Neural cell (in vitro differentiated cells): ENCODE results near the gene DSCAML1. TPM values are rescaled to one million over a fixed set of nuclear protein-coding genes. Genes with fewer than 3 reads are reported as not detected.

Source experiments
- H2AFZ ChIP-seq: fragments of 200-600, 300-800 bp; sonication (generic), shearing (Covaris generic); 2 replicates; pipeline ENCODE4 v1.6.0; 2014; ENCODE audit warnings: low read depth, mild to moderate bottlenecking, antibody characterized with exemption, low read length, moderate library complexity
- H3F3A ChIP-seq: fragments of 200-600 bp; shearing (Covaris generic); 2 replicates; pipeline ENCODE4 v1.6.1; 2016; ENCODE audit warnings: mild to moderate bottlenecking, moderate library complexity, mixed read lengths, antibody characterized with exemption, low read length; ENCODE audit not compliant: insufficient read depth, poor library complexity, severe bottlenecking
- H3K27ac ChIP-seq: fragments of 200-600, 300-800 bp; sonication (generic), shearing (Covaris generic); 2 replicates; pipeline ENCODE4 v1.5.1; 2014; ENCODE audit warnings: mild to moderate bottlenecking, low read length, moderate library complexity
- H3K27me3 ChIP-seq: fragments of 300-800, 200-600 bp; sonication (generic), shearing (Covaris generic); 2 replicates; pipeline ENCODE4 v1.6.0; 2014; ENCODE audit warnings: mild to moderate bottlenecking, low read depth, low read length, moderate library complexity; ENCODE audit not compliant: insufficient read depth
- H3K36me3 ChIP-seq: fragments of 300-800, 200-600 bp; sonication (generic), shearing (Covaris generic); 2 replicates; pipeline ENCODE4 v1.5.1; 2014; ENCODE audit warnings: mild to moderate bottlenecking, antibody characterized with exemption, low read length, moderate library complexity; ENCODE audit not compliant: insufficient read depth
- H3K4me2 ChIP-seq: fragments of 300-800, 200-600 bp; sonication (generic), shearing (Covaris generic); 2 replicates; pipeline ENCODE4 v1.6.0; 2014; ENCODE audit warnings: mild to moderate bottlenecking, low read length
- H3K4me3 ChIP-seq: fragments of 300-800, 200-600 bp; sonication (generic), shearing (Covaris generic); 2 replicates; pipeline ENCODE4 v1.5.1; 2014; ENCODE audit warnings: mild to moderate bottlenecking, low read length, moderate library complexity
- H3K79me2 ChIP-seq: fragments of 200-600 bp; shearing (Covaris generic); replicated peaks from 2 replicates; pipeline ENCODE4 v1.6.0; 2014; ENCODE audit warnings: mild to moderate bottlenecking, low read length, moderate library complexity; ENCODE audit not compliant: insufficient read depth
- H3K9ac ChIP-seq: fragments of 300-800, 200-600 bp; sonication (generic), shearing (Covaris generic); 2 replicates; pipeline ENCODE4 v1.6.1; 2016; ENCODE audit warnings: mild to moderate bottlenecking, low read length, mixed read lengths
- H3K9me2 ChIP-seq: fragments of 200-600 bp; shearing (Covaris generic); 2 replicates; pipeline ENCODE4 v1.6.1; 2016; ENCODE audit warnings: mild to moderate bottlenecking, low read length, mixed read lengths; ENCODE audit not compliant: insufficient read depth
- H3K9me3 ChIP-seq: fragments of 200-600, 300-800 bp; sonication (generic), shearing (Covaris generic); 2 replicates; pipeline ENCODE4 v1.6.1; 2016; ENCODE audit warnings: mild to moderate bottlenecking, mixed run types, low read length, moderate library complexity, mixed read lengths
- H4K20me1 ChIP-seq: fragments of 200-600 bp; shearing (Covaris generic); 2 replicates; pipeline ENCODE4 v1.6.1; 2016; ENCODE audit warnings: mild to moderate bottlenecking, mixed run types; ENCODE audit not compliant: insufficient read depth
- EP300 ChIP-seq: fragments of 450-650 bp; conservative IDR thresholded peaks from 2 replicates; pipeline ENCODE4 v1.6.1; 2014; ENCODE audit warnings: antibody characterized with exemption, mild to moderate bottlenecking, moderate library complexity; ENCODE audit not compliant: poor library complexity, severe bottlenecking
- EZH2 ChIP-seq: fragments of 200-600, 300-800 bp; shearing (Covaris generic), sonication (generic); IDR thresholded peaks from 2 replicates; pipeline ENCODE4 v1.6.1; 2014; ENCODE audit warnings: antibody characterized with exemption, low read length, borderline replicate concordance, mild to moderate bottlenecking; ENCODE audit not compliant: insufficient read depth, poor library complexity, severe bottlenecking
- MXI1 ChIP-seq: fragments of 450-650 bp; conservative IDR thresholded peaks from 2 replicates; pipeline ENCODE4 v1.6.1; 2014; ENCODE audit warnings: antibody characterized with exemption, mild to moderate bottlenecking; ENCODE audit not compliant: poor library complexity, severe bottlenecking
- POLR2AphosphoS5 ChIP-seq: IDR thresholded peaks from 2 replicates; pipeline ENCODE4 v1.6.1; 2012
- RAD21 ChIP-seq: fragments of 450-650 bp; conservative IDR thresholded peaks from 2 replicates; pipeline ENCODE4 v1.6.1; 2014; ENCODE audit warnings: antibody characterized with exemption, mild to moderate bottlenecking, moderate library complexity
- REST ChIP-seq: IDR thresholded peaks from 2 replicates; pipeline ENCODE4 v1.6.1; 2012; ENCODE audit warnings: borderline replicate concordance
- SMC3 ChIP-seq: fragments of 450-650 bp; conservative IDR thresholded peaks from 2 replicates; pipeline ENCODE4 v1.6.1; 2014; ENCODE audit warnings: antibody characterized with exemption, mild to moderate bottlenecking, moderate library complexity; ENCODE audit not compliant: poor library complexity
- TAF1 ChIP-seq: IDR thresholded peaks from 2 replicates; pipeline ENCODE4 v1.6.1; 2012; ENCODE audit warnings: low read depth
- polyA plus RNA-seq: library from polyadenylated mRNA; depleted of rRNA; stranded (reverse); fragments of >200 nt; gene quantifications from 2 replicates; pipeline ENCODE4 v1.2.3, GENCODE V29; 2014
- TF ChIP-seq, protein P1 (sequence below): fragments of 450-650 bp; IDR thresholded peaks from 2 replicates; pipeline ENCODE4 v1.5.1; 2014; ENCODE audit warnings: antibody characterized with exemption, mild to moderate bottlenecking, moderate library complexity; ENCODE audit not compliant: poor library complexity, severe bottlenecking

DSCAML1 gene
- polyA plus RNA-seq, 1 donor from 2014 or later: 1.3 TPM

- Histone ChIP-seq H3K27ac (peak overlapping the region; percentile 19), H3K9me3 (no peaks in the 10 kb centered on the region), H3K9ac (no peak overlapping the region), H3K4me3 (no peak overlapping the region), H4K20me1 (no peaks in the 10 kb centered on the region), H3K79me2 (no peaks in the 10 kb centered on the region), H3K9me2 (no peaks in the 10 kb centered on the region), H3K36me3 (no peaks in the 10 kb centered on the region), H2AFZ (no peak overlapping the region), H3F3A (peaks cover 4% of the 10 kb centered on the region), H3K4me2 (no peak overlapping the region), H3K27me3 (no peaks in the 10 kb centered on the region)
- TF ChIP-seq MXI1: no peak
- no peak for TF ChIP-seq POLR2AphosphoS5
- no peak for TF ChIP-seq SMC3
- TF ChIP-seq REST: no peak
Measured at GRCh38 chr11:117712530-117712929, 84.5 kb downstream of the DSCAML1 start.

DNA sequence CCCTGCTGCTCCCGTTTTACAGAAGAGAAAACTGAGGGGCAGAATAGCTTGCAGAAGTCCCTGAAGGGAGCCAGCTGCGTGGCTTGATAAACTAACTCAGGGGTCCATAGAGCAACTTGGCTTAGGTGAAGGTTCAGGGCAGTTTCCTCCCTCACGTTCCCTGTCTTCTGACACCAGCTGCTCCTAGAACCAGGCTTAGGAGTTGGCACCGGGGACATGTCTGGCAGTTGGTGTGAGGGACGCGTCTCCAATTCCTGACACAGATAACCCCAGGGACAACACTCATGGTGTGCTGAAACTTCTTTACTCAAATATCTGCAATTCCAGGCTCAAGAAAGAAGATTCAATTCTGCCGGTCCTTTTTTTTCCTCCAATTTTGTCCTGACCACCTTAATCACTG is 85.7 kb downstream of the DSCAML1 start:
- H3K79me2 ChIP-seq: no peaks in the 10 kb centered on the region
- H3K9ac ChIP-seq: no peak overlapping the region
- no peaks in the 10 kb centered on the region for H3K36me3 ChIP-seq
- H3F3A ChIP-seq: peaks cover 4% of the 10 kb centered on the region
- no peaks in the 10 kb centered on the region for H4K20me1 ChIP-seq
- no peaks in the 10 kb centered on the region for H3K9me2 ChIP-seq
- H3K27me3 ChIP-seq: no peaks in the 10 kb centered on the region
- H3K9me3 ChIP-seq: no peaks in the 10 kb centered on the region
- no peak overlapping the region for H2AFZ ChIP-seq
- no peak overlapping the region for H3K4me3 ChIP-seq
- H3K27ac ChIP-seq: no peak overlapping the region
- TF ChIP-seq SMC3 (no peak), POLR2AphosphoS5 (no peak), MXI1 (no peak)
- TF ChIP-seq, protein P1, sequence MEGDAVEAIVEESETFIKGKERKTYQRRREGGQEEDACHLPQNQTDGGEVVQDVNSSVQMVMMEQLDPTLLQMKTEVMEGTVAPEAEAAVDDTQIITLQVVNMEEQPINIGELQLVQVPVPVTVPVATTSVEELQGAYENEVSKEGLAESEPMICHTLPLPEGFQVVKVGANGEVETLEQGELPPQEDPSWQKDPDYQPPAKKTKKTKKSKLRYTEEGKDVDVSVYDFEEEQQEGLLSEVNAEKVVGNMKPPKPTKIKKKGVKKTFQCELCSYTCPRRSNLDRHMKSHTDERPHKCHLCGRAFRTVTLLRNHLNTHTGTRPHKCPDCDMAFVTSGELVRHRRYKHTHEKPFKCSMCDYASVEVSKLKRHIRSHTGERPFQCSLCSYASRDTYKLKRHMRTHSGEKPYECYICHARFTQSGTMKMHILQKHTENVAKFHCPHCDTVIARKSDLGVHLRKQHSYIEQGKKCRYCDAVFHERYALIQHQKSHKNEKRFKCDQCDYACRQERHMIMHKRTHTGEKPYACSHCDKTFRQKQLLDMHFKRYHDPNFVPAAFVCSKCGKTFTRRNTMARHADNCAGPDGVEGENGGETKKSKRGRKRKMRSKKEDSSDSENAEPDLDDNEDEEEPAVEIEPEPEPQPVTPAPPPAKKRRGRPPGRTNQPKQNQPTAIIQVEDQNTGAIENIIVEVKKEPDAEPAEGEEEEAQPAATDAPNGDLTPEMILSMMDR: no peak
- no peak overlapping the region for H3K4me2 ChIP-seq

- Histone ChIP-seq H3K27me3 (no peaks in the 10 kb centered on the region), H4K20me1 (no peaks in the 10 kb centered on the region), H3K9ac (no peak overlapping the region), H2AFZ (no peak overlapping the region), H3K9me3 (no peaks in the 10 kb centered on the region), H3F3A (peaks cover 4% of the 10 kb centered on the region), H3K79me2 (no peaks in the 10 kb centered on the region), H3K4me2 (no peak overlapping the region), H3K4me3 (no peak overlapping the region), H3K27ac (no peak overlapping the region), H3K9me2 (no peaks in the 10 kb centered on the region), H3K36me3 (no peaks in the 10 kb centered on the region)
- TF ChIP-seq EZH2: no peak
- TF ChIP-seq REST: no peak
- no peak for TF ChIP-seq SMC3
- TF ChIP-seq MXI1: no peak
- TF ChIP-seq RAD21: no peak
- TF ChIP-seq, protein P1: no peak
- no peak for TF ChIP-seq POLR2AphosphoS5
- no peak for TF ChIP-seq TAF1
- TF ChIP-seq EP300: no peak
Measured at GRCh38 chr11:117710211-117710610, 86.8 kb downstream of the DSCAML1 start.
